Astrocyte of the spinal cord (primary cell): ENCODE results near the gene KLRD1.
"Not testable (repeated sequence)": the region's sequence is repeated elsewhere in the genome, so short reads cannot be mapped to it uniquely, and the experiment has no call there.

Experiments
- DNase-seq: peaks from one replicate; pipeline ENCODE4 v3.0.0; 2011; ENCODE audit warnings: low read depth, low spot score
- H3K4me3 ChIP-seq: 2 replicates; pipeline ENCODE4 v1.5.1; 2011; ENCODE audit warnings: low read depth, mild to moderate bottlenecking, low read length, moderate library complexity
- in situ Hi-C: cut with HindIII; loops from 2 replicates; pipeline ENCODE4 v1.10.0; 2017; ENCODE audit warnings: low sequenced_read_pairs
- TF ChIP-seq, protein P1 (sequence below): IDR thresholded peaks from 2 replicates; pipeline ENCODE4 v1.5.1; 2012; ENCODE audit warnings: low read depth, mild to moderate bottlenecking, low read length, inconsistent platforms

Gene KLRD1

DNA sequence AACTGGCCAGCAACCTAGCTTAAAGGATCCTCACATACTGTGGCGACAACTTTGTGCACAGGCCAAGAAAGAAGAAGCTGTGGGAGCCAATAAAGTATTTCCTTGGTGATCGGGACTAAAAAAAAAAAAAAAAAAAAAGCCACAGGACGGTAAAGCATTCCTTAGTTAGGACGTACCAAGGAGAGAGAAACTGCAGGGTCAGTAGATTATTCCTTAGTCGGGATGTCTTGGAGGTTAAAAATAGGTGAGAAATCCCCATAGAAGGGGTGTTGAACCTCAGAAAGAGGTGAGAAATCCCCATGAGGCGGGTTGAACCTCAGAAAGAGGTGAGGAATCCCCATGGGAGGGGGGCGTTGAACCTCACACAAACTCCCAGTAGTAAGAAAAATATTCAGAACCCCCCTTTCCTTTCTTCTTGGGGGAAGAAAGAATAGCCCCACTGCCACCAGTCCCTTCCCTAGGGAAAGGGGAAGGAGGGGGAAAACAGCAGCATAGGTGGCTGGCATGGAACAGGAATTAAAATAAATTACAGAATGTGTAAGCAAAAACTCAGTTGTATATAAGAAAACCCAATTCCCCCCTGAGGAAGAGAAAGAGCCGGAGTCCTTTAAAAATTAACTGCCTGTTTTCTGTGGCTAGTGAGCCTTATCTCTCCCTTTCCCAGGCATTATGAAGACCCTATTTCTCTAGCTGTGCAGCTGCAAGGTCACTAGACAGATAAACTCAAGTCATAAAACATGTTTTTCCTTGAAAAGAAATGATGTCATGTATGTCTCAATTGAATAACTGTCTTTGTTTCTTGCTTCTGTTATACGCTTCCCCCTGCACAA is 55.4 kb downstream of the KLRD1 start:
- TF ChIP-seq, protein P1, sequence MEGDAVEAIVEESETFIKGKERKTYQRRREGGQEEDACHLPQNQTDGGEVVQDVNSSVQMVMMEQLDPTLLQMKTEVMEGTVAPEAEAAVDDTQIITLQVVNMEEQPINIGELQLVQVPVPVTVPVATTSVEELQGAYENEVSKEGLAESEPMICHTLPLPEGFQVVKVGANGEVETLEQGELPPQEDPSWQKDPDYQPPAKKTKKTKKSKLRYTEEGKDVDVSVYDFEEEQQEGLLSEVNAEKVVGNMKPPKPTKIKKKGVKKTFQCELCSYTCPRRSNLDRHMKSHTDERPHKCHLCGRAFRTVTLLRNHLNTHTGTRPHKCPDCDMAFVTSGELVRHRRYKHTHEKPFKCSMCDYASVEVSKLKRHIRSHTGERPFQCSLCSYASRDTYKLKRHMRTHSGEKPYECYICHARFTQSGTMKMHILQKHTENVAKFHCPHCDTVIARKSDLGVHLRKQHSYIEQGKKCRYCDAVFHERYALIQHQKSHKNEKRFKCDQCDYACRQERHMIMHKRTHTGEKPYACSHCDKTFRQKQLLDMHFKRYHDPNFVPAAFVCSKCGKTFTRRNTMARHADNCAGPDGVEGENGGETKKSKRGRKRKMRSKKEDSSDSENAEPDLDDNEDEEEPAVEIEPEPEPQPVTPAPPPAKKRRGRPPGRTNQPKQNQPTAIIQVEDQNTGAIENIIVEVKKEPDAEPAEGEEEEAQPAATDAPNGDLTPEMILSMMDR = no peak
- no peak for DNase-seq
- in situ Hi-C loops = no loop called here
- H3K4me3 ChIP-seq = no peak overlapping the region

DNA sequence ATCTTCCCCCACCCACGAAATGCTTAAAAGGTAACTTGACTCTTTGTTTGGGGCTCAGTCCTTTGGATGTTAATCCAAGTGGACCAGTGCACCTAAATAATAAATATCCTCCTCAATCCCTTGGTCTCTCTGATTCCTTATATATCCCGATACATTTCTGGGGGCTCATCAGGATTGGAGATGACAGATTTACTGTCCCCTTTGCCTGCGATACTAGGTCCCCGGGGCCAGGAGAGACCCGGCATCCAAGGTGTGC is 55.9 kb downstream of the KLRD1 start:
- TF ChIP-seq, protein P1 = no peak
- no peak for DNase-seq
- in situ Hi-C loops = no loop called here
- no peak overlapping the region for H3K4me3 ChIP-seq

DNA sequence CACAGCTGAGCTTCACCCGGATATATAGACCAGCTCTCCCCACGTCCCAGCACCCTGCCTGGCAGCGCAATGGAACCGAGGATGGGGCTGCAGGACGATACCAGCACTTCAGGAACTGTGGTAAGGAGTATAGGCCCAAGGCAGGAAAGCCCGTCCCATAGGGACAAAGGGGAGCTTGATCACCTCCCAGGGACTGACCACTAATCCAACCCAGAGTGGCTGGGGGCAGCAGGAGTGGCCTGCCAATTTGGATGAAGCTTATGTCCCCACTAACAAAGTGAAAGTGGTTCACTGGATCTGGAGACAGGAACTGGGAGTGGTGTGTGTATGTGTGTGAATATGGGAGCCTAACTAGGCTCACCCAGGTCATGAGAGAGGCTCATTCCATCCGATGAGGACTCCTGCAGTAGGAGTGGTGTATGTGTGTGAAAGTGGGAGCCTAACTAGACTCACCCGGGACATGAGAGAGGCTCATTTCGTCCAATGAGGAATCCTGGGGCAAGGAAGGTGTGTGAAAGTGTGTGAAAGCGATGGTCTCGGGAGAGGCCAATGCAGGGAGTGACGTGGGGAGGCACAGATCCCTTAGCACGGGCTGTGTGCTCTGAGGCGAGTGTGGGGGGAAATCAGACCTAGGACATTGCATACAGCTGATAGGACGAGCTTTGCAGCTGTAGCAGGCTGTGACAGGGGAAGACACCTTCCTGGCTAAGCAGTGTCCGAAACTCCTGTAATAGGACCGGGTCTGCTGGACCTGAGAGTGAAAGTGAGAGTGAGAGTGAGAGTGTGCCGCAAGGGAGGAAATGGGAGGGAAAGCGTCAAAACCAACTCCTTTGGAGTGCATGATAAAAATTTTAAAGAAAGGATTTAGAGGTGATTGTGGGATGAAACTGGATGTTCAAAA is 56.5 kb downstream of the KLRD1 start:
- peak; percentile 56 for DNase-seq
- H3K4me3 ChIP-seq = peak overlapping the region; percentile 56
- in situ Hi-C loops = no loop called here
- TF ChIP-seq, protein P1 = no peak

DNA sequence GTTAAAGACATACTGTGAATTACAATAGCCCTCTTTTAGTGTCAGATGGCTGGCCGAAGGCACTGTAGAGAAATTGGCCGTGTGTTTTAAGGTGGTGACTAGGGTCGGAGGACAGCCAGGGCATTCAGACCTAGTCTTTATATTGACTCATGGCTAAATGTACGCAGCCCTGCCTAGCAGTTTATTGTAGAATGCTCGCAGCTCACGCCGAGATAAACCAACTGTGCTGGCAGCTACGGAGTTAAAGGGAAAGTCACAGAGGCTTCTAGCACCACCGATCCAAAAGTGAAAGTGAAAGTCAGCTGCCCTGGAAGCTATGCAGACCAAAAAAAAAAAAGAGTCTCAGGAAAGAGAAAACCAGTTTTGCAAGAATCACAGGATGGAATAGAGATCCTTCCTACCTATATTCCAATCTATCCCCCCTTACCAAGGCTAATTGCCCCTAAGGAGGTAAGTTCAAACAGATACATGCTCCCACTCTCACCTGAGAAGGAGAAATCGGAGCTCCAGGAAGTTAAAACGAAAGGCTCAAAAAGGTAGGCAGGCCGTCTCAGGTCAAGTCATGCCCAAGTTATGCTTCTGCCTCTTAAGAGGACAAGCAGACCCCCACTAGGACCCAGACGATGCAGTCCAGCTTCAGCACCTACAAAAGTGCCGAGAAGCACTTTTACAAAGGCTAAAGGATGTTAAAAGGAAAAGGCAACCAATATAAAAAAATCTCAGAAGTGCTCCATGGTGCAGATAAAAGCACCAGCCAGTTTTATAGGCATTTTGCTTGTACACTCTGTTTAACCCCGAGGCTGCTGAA is 57.3 kb downstream of the KLRD1 start:
- in situ Hi-C loops = no loop called here
- TF ChIP-seq, protein P1 = no peak
- peak overlapping the region; percentile 56 for H3K4me3 ChIP-seq
- DNase-seq = peak; percentile 89

DNA sequence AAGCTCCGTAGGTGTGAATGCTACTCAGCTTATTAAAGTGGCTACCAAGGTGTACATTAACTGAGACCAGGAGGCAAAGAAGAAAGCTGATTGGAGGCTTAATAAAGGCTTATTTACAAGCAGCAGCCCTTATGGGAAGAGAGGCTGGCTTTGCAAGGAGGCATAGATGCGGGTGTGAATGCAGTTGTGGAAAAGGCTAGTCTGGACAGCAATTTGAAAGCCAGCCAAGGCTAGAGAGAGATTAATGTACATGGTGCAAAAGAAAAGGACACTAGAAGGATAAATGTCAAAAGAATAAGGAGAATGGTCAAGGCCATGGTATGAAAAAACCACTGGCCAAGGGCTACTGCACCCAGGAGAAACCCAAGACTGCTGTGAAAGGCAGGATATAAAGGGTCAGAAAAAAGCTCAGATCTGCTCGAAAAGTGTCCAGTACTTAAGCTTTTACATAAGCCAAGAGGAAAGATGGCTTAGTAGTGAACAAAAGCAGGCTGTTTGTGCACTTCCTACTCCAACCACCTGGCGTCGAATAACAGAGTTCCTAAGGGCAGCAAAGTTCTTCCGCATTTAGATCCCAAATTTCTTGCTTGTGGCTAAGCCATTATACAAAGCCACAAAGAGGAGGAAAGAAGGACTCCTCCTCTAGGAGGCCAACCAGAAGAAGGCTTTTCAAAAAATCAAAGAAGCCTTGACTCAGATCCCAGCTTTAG is 58.2 kb downstream of the KLRD1 start:
- TF ChIP-seq, protein P1 = peak; percentile 12
- peak; percentile 35 for DNase-seq
- peak overlapping the region; percentile 56 for H3K4me3 ChIP-seq
- in situ Hi-C loops = no loop called here

DNA sequence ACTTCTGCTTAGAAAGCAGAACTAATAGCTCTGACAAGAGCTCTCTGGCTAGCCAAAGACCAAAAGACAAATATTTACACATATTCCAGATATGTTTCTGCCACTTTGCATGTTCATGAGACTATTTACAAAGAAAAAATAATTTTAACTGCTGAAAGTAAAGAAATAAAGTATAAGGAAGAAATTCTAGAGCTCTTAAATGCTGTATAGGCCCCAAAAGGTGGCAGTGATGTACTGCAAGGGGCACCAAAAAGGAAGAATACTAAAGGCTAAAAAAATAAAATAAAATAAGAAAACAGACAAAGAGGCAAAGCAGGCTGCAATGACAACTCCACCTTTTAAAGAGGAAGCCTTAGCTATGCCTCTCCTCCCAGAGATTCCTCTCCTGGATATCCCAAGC is 59.2 kb downstream of the KLRD1 start:
- in situ Hi-C loops = no loop called here
- peak; percentile 61 for DNase-seq
- TF ChIP-seq, protein P1 = peak; percentile 36
- H3K4me3 ChIP-seq = no peak overlapping the region

DNA sequence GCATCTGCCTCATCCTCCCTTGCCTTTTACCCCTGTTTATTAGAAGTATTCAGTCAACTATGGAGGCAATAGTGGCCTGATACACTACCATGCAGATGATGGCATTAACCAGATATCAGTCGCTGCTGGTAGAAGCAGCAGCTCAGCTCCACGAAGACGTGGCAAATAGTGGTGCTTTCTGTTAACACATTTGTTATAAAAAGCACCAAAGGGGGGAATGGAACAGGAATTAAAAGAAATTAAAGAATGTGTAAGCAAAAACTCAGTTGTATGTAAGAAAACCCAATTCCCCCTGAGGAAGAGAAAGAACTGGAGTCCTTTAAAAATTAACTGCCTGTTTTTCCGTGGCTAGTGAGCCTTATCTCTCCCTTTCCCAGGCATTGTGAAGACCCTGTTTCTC is 60.0 kb downstream of the KLRD1 start:
- H3K4me3 ChIP-seq, DNase-seq, in situ Hi-C loops: not testable (repeated sequence)
